ENCODE measurements around the gene RBMS3.

DNA sequence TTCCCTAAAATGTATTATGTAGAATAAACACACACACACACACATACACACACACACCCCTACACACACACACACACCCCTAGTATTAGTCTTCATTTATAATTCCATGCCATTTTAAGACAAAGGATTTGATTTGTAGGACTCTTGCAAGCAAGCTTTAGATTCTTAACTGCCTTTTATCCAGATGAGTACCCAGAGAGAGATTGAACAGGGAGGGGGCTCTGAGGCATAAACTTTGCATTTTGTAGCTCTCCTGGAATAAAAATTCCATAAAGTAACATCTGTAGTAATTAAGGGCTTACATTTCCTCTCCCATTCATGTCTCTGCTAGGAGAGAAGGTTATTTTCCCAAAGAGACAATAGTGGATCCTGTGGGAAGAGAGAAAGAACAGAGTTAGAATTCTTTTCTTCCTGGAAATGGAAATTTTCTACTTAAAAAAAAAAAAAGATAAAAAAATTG is 479.4 kb downstream of the RBMS3 start:
- TF ChIP-seq, protein P1, sequence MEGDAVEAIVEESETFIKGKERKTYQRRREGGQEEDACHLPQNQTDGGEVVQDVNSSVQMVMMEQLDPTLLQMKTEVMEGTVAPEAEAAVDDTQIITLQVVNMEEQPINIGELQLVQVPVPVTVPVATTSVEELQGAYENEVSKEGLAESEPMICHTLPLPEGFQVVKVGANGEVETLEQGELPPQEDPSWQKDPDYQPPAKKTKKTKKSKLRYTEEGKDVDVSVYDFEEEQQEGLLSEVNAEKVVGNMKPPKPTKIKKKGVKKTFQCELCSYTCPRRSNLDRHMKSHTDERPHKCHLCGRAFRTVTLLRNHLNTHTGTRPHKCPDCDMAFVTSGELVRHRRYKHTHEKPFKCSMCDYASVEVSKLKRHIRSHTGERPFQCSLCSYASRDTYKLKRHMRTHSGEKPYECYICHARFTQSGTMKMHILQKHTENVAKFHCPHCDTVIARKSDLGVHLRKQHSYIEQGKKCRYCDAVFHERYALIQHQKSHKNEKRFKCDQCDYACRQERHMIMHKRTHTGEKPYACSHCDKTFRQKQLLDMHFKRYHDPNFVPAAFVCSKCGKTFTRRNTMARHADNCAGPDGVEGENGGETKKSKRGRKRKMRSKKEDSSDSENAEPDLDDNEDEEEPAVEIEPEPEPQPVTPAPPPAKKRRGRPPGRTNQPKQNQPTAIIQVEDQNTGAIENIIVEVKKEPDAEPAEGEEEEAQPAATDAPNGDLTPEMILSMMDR (IDR thresholded peaks at IDR 0.05), result no peak
- TF ChIP-seq POLR2A (IDR thresholded peaks at IDR 0.05), result no peak
